IMR-90 (cell line): ENCODE results near the gene TAB2. TPM values are rescaled to one million over a fixed set of nuclear protein-coding genes. Genes with fewer than 3 reads are reported as not detected.

ENCODE experiments used
- ATAC-seq: fragments of 200-7000 bp; cut with Tn5 transposase; 2 replicates; pipeline ENCODE4 v1.9.1; 2020; ENCODE audit warnings: low read depth, mild to moderate bottlenecking, moderate library complexity
- BruUV-seq: library from RNA; stranded (reverse); fragments of 400-500 nt; replicated peaks from 2 replicates; lab custom pipeline; 2021; lab: Mats Ljungman, UMichigan
- CTCF ChIA-PET: fragments of 300-600 bp; formaldehyde crosslinking; extraction: SDS; loops from one replicate; lab custom pipeline; 2021; ENCODE audit warnings: antibody characterized with exemption; lab: Yijun Ruan, JAX
- POLR2A ChIA-PET: fragments of 300-600 bp; sonication (Branson Sonifier 250); formaldehyde crosslinking; loops from one replicate; lab custom pipeline; 2022; ENCODE audit warnings: antibody characterized with exemption; ENCODE audit not compliant: unreplicated experiment; lab: Charles Lee
- DNase-seq: peaks from one replicate; pipeline ENCODE4 v3.0.0; 2013
- H2AFZ ChIP-seq: replicated peaks from 2 replicates; pipeline ENCODE3; 2013; ENCODE audit warnings: low read length, mild to moderate bottlenecking; ENCODE audit not compliant: poor library complexity
- H2AK5ac ChIP-seq: 2 replicates; pipeline ENCODE4 v1.6.1; 2013; ENCODE audit warnings: low read depth, low read length, inconsistent platforms
- H2AK9ac ChIP-seq: replicated peaks from 2 replicates; pipeline ENCODE3; 2013; ENCODE audit warnings: mild to moderate bottlenecking, low read depth, low read length, moderate library complexity; ENCODE audit not compliant: poor library complexity
- H2BK120ac ChIP-seq: 2 replicates; pipeline ENCODE4 v1.6.1; 2013; ENCODE audit warnings: low read depth, low read length, inconsistent platforms
- H2BK15ac ChIP-seq: 3 replicates; pipeline ENCODE4 v1.6.1; 2013; ENCODE audit warnings: low read depth, low read length, inconsistent platforms
- H2BK20ac ChIP-seq: 2 replicates; pipeline ENCODE4 v1.6.1; 2013; ENCODE audit warnings: low read depth, mild to moderate bottlenecking, inconsistent platforms, low read length, moderate library complexity
- H2BK5ac ChIP-seq: 2 replicates; pipeline ENCODE4 v1.6.1; 2013; ENCODE audit warnings: mild to moderate bottlenecking, low read depth, low read length, inconsistent platforms; ENCODE audit not compliant: poor library complexity, severe bottlenecking
- H3K14ac ChIP-seq: replicated peaks from 2 replicates; pipeline ENCODE4 v1.6.1; 2013; ENCODE audit warnings: low read depth, low read length, inconsistent platforms
- H3K18ac ChIP-seq: 2 replicates; pipeline ENCODE4 v1.6.1; 2013; ENCODE audit warnings: low read depth, low read length, control low read depth
- H3K23ac ChIP-seq: 2 replicates; pipeline ENCODE4 v1.6.1; 2013; ENCODE audit warnings: low read depth, low read length, inconsistent platforms
- H3K27ac ChIP-seq: 2 replicates; pipeline ENCODE4 v1.5.1; 2013; ENCODE audit warnings: mild to moderate bottlenecking, control low read depth, low read length; ENCODE audit not compliant: insufficient read depth
- H3K27me3 ChIP-seq: 2 replicates; pipeline ENCODE4 v1.6.1; 2013; ENCODE audit warnings: low read length; ENCODE audit not compliant: control insufficient read depth, insufficient read depth
- H3K36me3 ChIP-seq: 2 replicates; pipeline ENCODE4 v1.6.1; 2013; ENCODE audit warnings: low read length, mixed read lengths; ENCODE audit not compliant: control insufficient read depth, insufficient read depth
- H3K4ac ChIP-seq: 2 replicates; pipeline ENCODE4 v1.6.1; 2013; ENCODE audit warnings: low read depth, low read length, inconsistent platforms
- H3K4me1 ChIP-seq: 2 replicates; pipeline ENCODE4 v1.6.1; 2013; ENCODE audit warnings: low read length, mixed read lengths; ENCODE audit not compliant: control insufficient read depth, insufficient read depth
- H3K4me2 ChIP-seq: 2 replicates; pipeline ENCODE4 v1.6.1; 2013; ENCODE audit warnings: low read depth, mild to moderate bottlenecking, control low read depth, low read length, moderate library complexity
- H3K4me3 ChIP-seq: 2 replicates; pipeline ENCODE4 v1.5.1; 2013; ENCODE audit warnings: low read depth, mild to moderate bottlenecking, control low read depth, low read length, moderate library complexity; ENCODE audit not compliant: insufficient read depth
- H3K56ac ChIP-seq: 2 replicates; pipeline ENCODE4 v1.6.1; 2013; ENCODE audit warnings: low read length, inconsistent platforms; ENCODE audit not compliant: insufficient read depth; ENCODE audit errors: extremely low read depth
- H3K79me1 ChIP-seq, 2 experiments: 2 replicates each; pipeline ENCODE4 v1.6.1; 2013; ENCODE audit warnings: low read length in 2 of 2, inconsistent platforms in 1 of 2, low read depth in 1 of 2
- H3K9ac ChIP-seq: 2 replicates; pipeline ENCODE4 v1.6.1; 2013; ENCODE audit warnings: low read depth, low read length, control low read depth
- H3K9me1 ChIP-seq: 2 replicates; pipeline ENCODE4 v1.6.1; 2013; ENCODE audit warnings: low read length, inconsistent platforms; ENCODE audit not compliant: insufficient read depth
- H3K9me3 ChIP-seq: 2 replicates; pipeline ENCODE4 v1.6.1; 2013; ENCODE audit warnings: low read length; ENCODE audit not compliant: control insufficient read depth, insufficient read depth
- H4K20me1 ChIP-seq: 2 replicates; pipeline ENCODE4 v1.6.1; 2013; ENCODE audit warnings: low read length, inconsistent platforms; ENCODE audit not compliant: insufficient read depth
- H4K5ac ChIP-seq: 2 replicates; pipeline ENCODE4 v1.6.1; 2013; ENCODE audit warnings: mild to moderate bottlenecking, low read depth, low read length, control low read depth
- H4K8ac ChIP-seq, 2 experiments: 2 replicates each; pipeline ENCODE4 v1.6.1; 2013; ENCODE audit warnings: low read depth in 2 of 2, low read length in 2 of 2, control low read depth in 1 of 2, inconsistent platforms in 1 of 2
- H4K91ac ChIP-seq: 2 replicates; pipeline ENCODE4 v1.6.1; 2013; ENCODE audit warnings: low read depth, low read length, inconsistent platforms; ENCODE audit not compliant: insufficient read depth
- BHLHE40 ChIP-seq: fragments of 150-350 bp; IDR thresholded peaks from 2 replicates; pipeline ENCODE4 v1.6.1; 2016; ENCODE audit warnings: mild to moderate bottlenecking, low read depth, low read length
- RAD21 ChIP-seq: IDR thresholded peaks from 2 replicates; pipeline ENCODE4 v1.6.1; 2012; ENCODE audit warnings: low read length, improper control_type of control experiment
- RCOR1 ChIP-seq: IDR thresholded peaks from 2 replicates; pipeline ENCODE4 v1.6.1; 2012; ENCODE audit warnings: mild to moderate bottlenecking, low read length, improper control_type of control experiment; ENCODE audit not compliant: insufficient replicate concordance
- WGBS, 2 experiments: methylation state at CpG; one replicate each; pipeline versions ENCODE4 v1.1.5 to v1.1.7; 2013; ENCODE audit warnings: missing lambda C conversion rate in 2 of 2; ENCODE audit not compliant: insufficient read length in 1 of 2; ENCODE audit errors: extremely low coverage in 2 of 2; 5-methylcytosine and 5-hydroxymethylcytosine counted together
- dilution Hi-C: fragments of 300-500 bp; cut with HindIII; formaldehyde crosslinking; loops from one replicate; pipeline ENCODE4 v1.14.3; 2018; ENCODE audit warnings: low sequenced_read_pairs; ENCODE audit not compliant: unreplicated experiment
- in situ Hi-C: fragments of 300-500 bp; cut with MboI; formaldehyde crosslinking; loops from 3 replicates; pipeline ENCODE4 v1.14.3; 2019; ENCODE audit warnings: low sequenced_read_pairs, inconsistent platforms, mixed read lengths
- intact Hi-C: fragments of 100-400 bp; cut with micrococcal nuclease; formaldehyde crosslinking; loops from 2 replicates; pipeline ENCODE4 v1.10.0; 2022
- polyA plus RNA-seq, 3 experiments: library from polyadenylated mRNA; depleted of rRNA; stranded (reverse); fragments of >200 nt; gene quantifications; 2 replicates each; pipeline ENCODE4 v1.2.3, GENCODE V29; 2012; ENCODE audit warnings: low replicate concordance in 1 of 3
- total RNA-seq: library from RNA; depleted of rRNA; stranded (reverse); fragments of >200 nt; gene quantifications from 2 replicates; pipeline ENCODE4 v1.2.3, GENCODE V29; 2012

The TAB2 gene
- total and polyA plus RNA-seq, 2 of the 4 experiments (the other 2 are of a cell fraction) = 20.8 to 25.3 TPM

- Histone ChIP-seq H3K27me3 (no peaks in the 10 kb centered on the region; the same call in 1 of the 2 replicates), H2BK120ac (no peak overlapping the region), H3K18ac (no peak overlapping the region), H3K9me3 (no peaks in the 10 kb centered on the region), H2AFZ (no peak overlapping the region), H3K14ac (no peak overlapping the region), H4K8ac (no peak overlapping the region), H3K23ac (no peak overlapping the region), H2AK5ac (no peak overlapping the region), H3K9ac (no peak overlapping the region), H3K56ac (no peak overlapping the region), H2BK20ac (no peak overlapping the region), H3K27ac (no peak overlapping the region), H2AK9ac (no peak overlapping the region), H3K4ac (no peak overlapping the region), H3K79me1 (no peaks in the 10 kb centered on the region; a peak in 1 of 4 replicates), H2BK15ac (no peak overlapping the region), H2BK5ac (no peak overlapping the region), H4K20me1 (no peaks in the 10 kb centered on the region), H3K36me3 (no peaks in the 10 kb centered on the region), H3K4me1 (no peaks in the 10 kb centered on the region), H3K9me1 (no peaks in the 10 kb centered on the region), H4K91ac (no peak overlapping the region), H4K5ac (no peak overlapping the region), H3K4me2 (no peak overlapping the region), H3K4me3 (no peak overlapping the region)
- ATAC-seq (no peak), DNase-seq (no peak)
- 92% methylated on average over 2 of the region's 5 CpGs; no CpG with 5 or more reads in 1 of the 2 experiments for WGBS, 2 experiments
- CTCF ChIA-PET = no interaction called here
- dilution Hi-C loops (no loop called here), intact Hi-C loops (no loop called here), in situ Hi-C loops (no loop called here)
- BruUV-seq = no TSS peak
- POLR2A ChIA-PET = no interaction called here
- TF ChIP-seq RAD21 (no peak), RCOR1 (no peak), BHLHE40 (no peak)
These were observed 4.4 kb upstream of the TAB2 start for GRCh38 chr6:149313070-149313469.
